HEK293 (cell line): ENCODE measurements around the gene BRPF1.

Experiments
- GLI2 ChIP-seq: fragments of 450-650 bp; formaldehyde crosslinking; IDR thresholded peaks from 2 replicates; pipeline ENCODE4; 2017; ENCODE audit warnings: missing biosample characterization, missing genetic modification characterization, low read depth, borderline replicate concordance
- MYNN ChIP-seq: fragments of 450-650 bp; formaldehyde crosslinking; IDR thresholded peaks from 2 replicates; pipeline ENCODE4 v1.5.1; 2016; ENCODE audit warnings: missing biosample characterization, missing genetic modification characterization, borderline replicate concordance
- PRDM2 ChIP-seq: fragments of 450-650 bp; formaldehyde crosslinking; IDR thresholded peaks from 2 replicates; pipeline ENCODE4 v1.5.1; 2016; ENCODE audit warnings: missing biosample characterization, missing genetic modification characterization, borderline replicate concordance
- SALL2 ChIP-seq: fragments of 450-650 bp; formaldehyde crosslinking; IDR thresholded peaks from 2 replicates; pipeline ENCODE4 v1.5.0; 2017; ENCODE audit warnings: missing biosample characterization, mild to moderate bottlenecking, missing genetic modification characterization, borderline replicate concordance
- TCF7L2 ChIP-seq: IDR thresholded peaks from 2 replicates; pipeline ENCODE4 v1.6.1; 2011; ENCODE audit warnings: low read depth, mild to moderate bottlenecking, inconsistent platforms, low read length, moderate library complexity, borderline replicate concordance
- WT1 ChIP-seq: fragments of 450-650 bp; formaldehyde crosslinking; IDR thresholded peaks from 2 replicates; pipeline ENCODE4 v1.5.1; 2016; ENCODE audit warnings: missing biosample characterization, missing genetic modification characterization
- YY1 ChIP-seq: fragments of 450-650 bp; formaldehyde crosslinking; IDR thresholded peaks from 2 replicates; pipeline ENCODE4 v1.5.1; 2018; ENCODE audit warnings: missing biosample characterization, missing genetic modification characterization
- ZBTB1 ChIP-seq: fragments of 450-650 bp; formaldehyde crosslinking; IDR thresholded peaks from 2 replicates; pipeline ENCODE4 v1.5.1; 2016; ENCODE audit warnings: missing biosample characterization, missing genetic modification characterization
- ZFP3 ChIP-seq: fragments of 450-650 bp; formaldehyde crosslinking; IDR thresholded peaks from 2 replicates; pipeline ENCODE4 v1.5.1; 2016; ENCODE audit warnings: low read depth, missing biosample characterization, missing genetic modification characterization
- ZIC2 ChIP-seq: fragments of 450-650 bp; formaldehyde crosslinking; IDR thresholded peaks from 2 replicates; pipeline ENCODE4 v1.5.1; 2016; ENCODE audit warnings: missing biosample characterization, missing genetic modification characterization
- ZNF10 ChIP-seq: fragments of 450-650 bp; formaldehyde crosslinking; IDR thresholded peaks from 2 replicates; pipeline ENCODE4 v1.5.1; 2017; ENCODE audit warnings: missing biosample characterization, missing genetic modification characterization
- ZNF133 ChIP-seq: fragments of 450-650 bp; formaldehyde crosslinking; IDR thresholded peaks from 2 replicates; pipeline ENCODE4 v1.5.1; 2016; ENCODE audit warnings: missing biosample characterization, missing genetic modification characterization
- ZNF157 ChIP-seq: fragments of 450-650 bp; formaldehyde crosslinking; IDR thresholded peaks from 2 replicates; pipeline ENCODE4 v1.5.1; 2016; ENCODE audit warnings: missing biosample characterization, missing genetic modification characterization
- ZNF16 ChIP-seq: fragments of 450-650 bp; formaldehyde crosslinking; IDR thresholded peaks from 2 replicates; pipeline ENCODE4 v1.5.1; 2016; ENCODE audit warnings: low read depth, missing biosample characterization, missing genetic modification characterization
- ZNF211 ChIP-seq: fragments of 450-650 bp; formaldehyde crosslinking; IDR thresholded peaks from 2 replicates; pipeline ENCODE4 v1.5.1; 2016; ENCODE audit warnings: low read depth, missing biosample characterization, missing genetic modification characterization
- ZNF292 ChIP-seq: fragments of 450-650 bp; formaldehyde crosslinking; IDR thresholded peaks from 2 replicates; pipeline ENCODE4 v1.5.1; 2016; ENCODE audit warnings: low read depth, missing biosample characterization, missing genetic modification characterization, borderline replicate concordance
- ZNF324 ChIP-seq: fragments of 450-650 bp; formaldehyde crosslinking; IDR thresholded peaks from 2 replicates; pipeline ENCODE4 v1.5.1; 2016; ENCODE audit warnings: missing biosample characterization, missing genetic modification characterization
- ZNF394 ChIP-seq: fragments of 450-650 bp; formaldehyde crosslinking; IDR thresholded peaks from 2 replicates; pipeline ENCODE4 v1.5.1; 2016; ENCODE audit warnings: missing biosample characterization, missing genetic modification characterization, mild to moderate bottlenecking, moderate library complexity, borderline replicate concordance
- ZNF514 ChIP-seq: fragments of 450-650 bp; formaldehyde crosslinking; IDR thresholded peaks from 2 replicates; pipeline ENCODE4 v1.5.1; 2016; ENCODE audit warnings: missing biosample characterization, missing genetic modification characterization
- ZNF530 ChIP-seq: fragments of 450-650 bp; formaldehyde crosslinking; IDR thresholded peaks from 2 replicates; pipeline ENCODE4 v1.5.1; 2016; ENCODE audit warnings: low read depth, missing biosample characterization, missing genetic modification characterization
- ZNF596 ChIP-seq: fragments of 450-650 bp; IDR thresholded peaks from 2 replicates; pipeline ENCODE4 v1.5.0; 2018; ENCODE audit warnings: missing biosample characterization, mild to moderate bottlenecking, missing genetic modification characterization, moderate library complexity
- ZNF623 ChIP-seq: fragments of 450-650 bp; formaldehyde crosslinking; IDR thresholded peaks from 2 replicates; pipeline ENCODE4 v1.5.1; 2016; ENCODE audit warnings: missing biosample characterization, missing genetic modification characterization
- ZNF768 ChIP-seq: fragments of 450-650 bp; formaldehyde crosslinking; IDR thresholded peaks from 2 replicates; pipeline ENCODE4 v1.5.1; 2018; ENCODE audit warnings: missing biosample characterization, mild to moderate bottlenecking, missing genetic modification characterization
- ZNF777 ChIP-seq: fragments of 450-650 bp; formaldehyde crosslinking; IDR thresholded peaks from 2 replicates; pipeline ENCODE4 v1.5.1; 2017; ENCODE audit warnings: missing biosample characterization, missing genetic modification characterization, borderline replicate concordance
- ZNF792 ChIP-seq: fragments of 450-650 bp; formaldehyde crosslinking; IDR thresholded peaks from 2 replicates; pipeline ENCODE4 v1.5.1; 2016; ENCODE audit warnings: missing biosample characterization, missing genetic modification characterization
- ZSCAN4 ChIP-seq: fragments of 450-650 bp; formaldehyde crosslinking; IDR thresholded peaks from 2 replicates; pipeline ENCODE4 v1.5.1; 2017; ENCODE audit warnings: missing biosample characterization, missing genetic modification characterization
- TF ChIP-seq, protein P1 (sequence below): fragments of 450-650 bp; formaldehyde crosslinking; IDR thresholded peaks from 2 replicates; pipeline ENCODE4 v1.5.1; 2016; ENCODE audit warnings: missing biosample characterization, missing genetic modification characterization
- TF ChIP-seq, protein P2 (sequence below): fragments of 450-650 bp; formaldehyde crosslinking; optimal IDR thresholded peaks from 2 replicates; pipeline ENCODE3; 2016; ENCODE audit warnings: missing biosample characterization, mild to moderate bottlenecking, missing genetic modification characterization

The BRPF1 gene

DNA sequence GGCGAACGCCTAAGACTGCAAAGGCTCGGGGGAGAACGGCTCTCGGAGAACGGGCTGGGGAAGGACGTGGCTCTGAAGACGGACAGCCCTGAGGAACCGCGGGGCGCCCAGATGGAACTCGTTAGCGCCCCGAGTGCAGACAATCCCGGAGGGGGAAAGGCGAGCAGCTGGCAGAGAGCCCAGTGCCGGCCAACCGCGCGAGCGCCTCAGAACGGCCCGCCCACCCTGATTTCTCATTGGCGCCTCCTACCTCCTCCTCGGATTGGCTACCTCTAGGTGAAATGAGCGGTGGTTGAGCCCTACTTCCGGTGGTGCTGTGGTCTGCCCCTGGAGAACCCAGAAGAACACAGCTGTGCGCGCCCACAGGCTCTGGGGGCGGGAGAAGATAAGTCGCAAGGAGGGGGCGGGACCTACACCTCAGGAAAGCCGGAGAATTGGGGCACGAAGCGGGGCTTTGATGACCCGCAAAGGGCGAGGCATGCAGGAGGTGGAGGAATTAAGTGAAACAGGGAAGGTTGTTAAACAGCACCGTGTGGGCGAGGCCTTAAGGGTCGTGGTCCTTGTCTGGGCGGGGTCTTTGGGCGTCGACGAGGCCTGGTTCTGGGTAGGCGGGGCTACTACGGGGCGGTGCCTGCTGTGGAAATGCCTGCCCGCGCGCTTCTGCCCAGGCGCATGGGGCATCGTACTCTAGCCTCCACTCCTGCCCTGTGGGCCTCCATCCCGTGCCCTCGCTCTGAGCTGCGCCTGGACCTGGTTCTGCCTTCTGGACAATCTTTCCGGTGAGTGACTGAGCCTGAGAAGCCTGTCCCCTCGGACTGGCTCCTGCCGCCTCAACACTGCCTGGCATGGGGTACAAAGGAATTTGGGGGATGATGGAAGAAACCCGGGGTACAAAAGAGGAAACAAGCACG lies 18.4 kb downstream of the BRPF1 start, which contains the start of gene OGG1 (continued):
- TF ChIP-seq PRDM2 (no peak), ZNF324 (tag by site-specific recombination) (peak; percentile 38; the same call in 1 of the 2 replicates), YY1 (tag by site-specific recombination) (no peak), ZNF211 (tag by site-specific recombination) (no peak), MYNN (tag by site-specific recombination) (no peak), ZNF596 (no peak), ZFP3 (tag by site-specific recombination) (peak; percentile 27; the same call in 1 of the 2 replicates), ZNF16 (no peak), ZNF777 (tag by site-specific recombination) (no peak), ZNF792 (no peak), ZNF157 (no peak), ZNF133 (tag by site-specific recombination) (no peak), ZNF530 (tag by site-specific recombination) (no peak), ZBTB1 (tag by site-specific recombination) (no peak), ZNF10 (tag by site-specific recombination) (no peak), SALL2 (tag by site-specific recombination) (no peak), ZNF394 (peak; percentile 34; the same call in 1 of the 2 replicates), WT1 (tag by site-specific recombination) (0 out of 2 replicates have a peak, but pooled peaks have one; percentile 32), GLI2 (no peak), ZNF623 (no peak), ZNF514 (tag by site-specific recombination) (no peak), ZSCAN4 (no peak), TCF7L2 (no peak; the same call in 1 of the 2 replicates), ZNF292 (tag by site-specific recombination) (no peak), ZNF768 (tag by site-specific recombination) (no peak), ZIC2 (tag by site-specific recombination) (peak; percentile 74)
- TF ChIP-seq, protein P1, sequence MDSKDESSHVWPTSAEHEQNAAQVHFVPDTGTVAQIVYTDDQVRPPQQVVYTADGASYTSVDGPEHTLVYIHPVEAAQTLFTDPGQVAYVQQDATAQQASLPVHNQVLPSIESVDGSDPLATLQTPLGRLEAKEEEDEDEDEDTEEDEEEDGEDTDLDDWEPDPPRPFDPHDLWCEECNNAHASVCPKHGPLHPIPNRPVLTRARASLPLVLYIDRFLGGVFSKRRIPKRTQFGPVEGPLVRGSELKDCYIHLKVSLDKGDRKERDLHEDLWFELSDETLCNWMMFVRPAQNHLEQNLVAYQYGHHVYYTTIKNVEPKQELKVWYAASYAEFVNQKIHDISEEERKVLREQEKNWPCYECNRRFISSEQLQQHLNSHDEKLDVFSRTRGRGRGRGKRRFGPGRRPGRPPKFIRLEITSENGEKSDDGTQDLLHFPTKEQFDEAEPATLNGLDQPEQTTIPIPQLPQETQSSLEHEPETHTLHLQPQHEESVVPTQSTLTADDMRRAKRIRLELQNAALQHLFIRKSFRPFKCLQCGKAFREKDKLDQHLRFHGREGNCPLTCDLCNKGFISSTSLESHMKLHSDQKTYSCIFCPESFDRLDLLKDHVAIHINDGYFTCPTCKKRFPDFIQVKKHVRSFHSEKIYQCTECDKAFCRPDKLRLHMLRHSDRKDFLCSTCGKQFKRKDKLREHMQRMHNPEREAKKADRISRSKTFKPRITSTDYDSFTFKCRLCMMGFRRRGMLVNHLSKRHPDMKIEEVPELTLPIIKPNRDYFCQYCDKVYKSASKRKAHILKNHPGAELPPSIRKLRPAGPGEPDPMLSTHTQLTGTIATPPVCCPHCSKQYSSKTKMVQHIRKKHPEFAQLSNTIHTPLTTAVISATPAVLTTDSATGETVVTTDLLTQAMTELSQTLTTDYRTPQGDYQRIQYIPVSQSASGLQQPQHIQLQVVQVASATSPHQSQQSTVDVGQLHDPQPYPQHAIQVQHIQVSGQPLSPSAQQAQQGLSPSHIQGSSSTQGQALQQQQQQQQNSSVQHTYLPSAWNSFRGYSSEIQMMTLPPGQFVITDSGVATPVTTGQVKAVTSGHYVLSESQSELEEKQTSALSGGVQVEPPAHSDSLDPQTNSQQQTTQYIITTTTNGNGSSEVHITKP (tag by site-specific recombination), result peak; percentile 96
- TF ChIP-seq, protein P2, sequence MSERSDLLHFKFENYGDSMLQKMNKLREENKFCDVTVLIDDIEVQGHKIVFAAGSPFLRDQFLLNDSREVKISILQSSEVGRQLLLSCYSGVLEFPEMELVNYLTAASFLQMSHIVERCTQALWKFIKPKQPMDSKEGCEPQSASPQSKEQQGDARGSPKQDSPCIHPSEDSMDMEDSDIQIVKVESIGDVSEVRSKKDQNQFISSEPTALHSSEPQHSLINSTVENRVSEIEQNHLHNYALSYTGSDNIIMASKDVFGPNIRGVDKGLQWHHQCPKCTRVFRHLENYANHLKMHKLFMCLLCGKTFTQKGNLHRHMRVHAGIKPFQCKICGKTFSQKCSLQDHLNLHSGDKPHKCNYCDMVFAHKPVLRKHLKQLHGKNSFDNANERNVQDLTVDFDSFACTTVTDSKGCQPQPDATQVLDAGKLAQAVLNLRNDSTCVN, result peak; percentile 85
